Sigmoid colon (tissue), 7 donors: ENCODE results near the gene STPG1. TPM values are rescaled to one million over a fixed set of nuclear protein-coding genes. Genes with fewer than 3 reads are reported as not detected.

Source experiments
- DNase-seq: peaks from one replicate; pipeline ENCODE4 v3.0.0-alpha.2; 2019
- H3K27ac ChIP-seq, 4 donors: fragments of 200-600 bp; sonication (generic); one replicate each; pipeline ENCODE4 v1.5.1; 2016 to 2019; ENCODE audit warnings: mild to moderate bottlenecking in 1 of 4
- H3K27me3 ChIP-seq, 3 donors: fragments of 200-600 bp; sonication (generic); one replicate each; pipeline ENCODE4 v1.5.1; 2019; ENCODE audit warnings: mild to moderate bottlenecking in 1 of 3
- H3K36me3 ChIP-seq, 4 donors: fragments of 200-600 bp; sonication (generic); one replicate each; pipeline ENCODE4 v1.5.1; 2016 to 2019
- H3K4me1 ChIP-seq, 4 donors: fragments of 200-600 bp; sonication (generic); one replicate each; pipeline ENCODE4 v1.5.1; 2017 to 2019
- H3K4me3 ChIP-seq, 4 donors: fragments of 200-600 bp; sonication (generic); one replicate each; pipeline ENCODE4 v1.5.1; 2017 to 2019; ENCODE audit warnings: mild to moderate bottlenecking in 2 of 4, moderate library complexity in 1 of 4
- H3K9me3 ChIP-seq, 4 donors: fragments of 200-600 bp in 3 of 4; sonication (generic) in 3 of 4; one replicate each; pipeline versions ENCODE4 v1.5.1 to v1.6.1; 2013 to 2019
- EP300 ChIP-seq, 4 donors: sonication (generic); formaldehyde crosslinking; IDR thresholded peaks; one replicate each; pipeline ENCODE4 v1.6.1; 2017; ENCODE audit warnings: antibody characterized with exemption in 4 of 4
- POLR2A ChIP-seq, 2 donors: fragments of 450-650 bp; IDR thresholded peaks; one replicate each; pipeline ENCODE4 v1.6.1; 2016; ENCODE audit warnings: antibody characterized with exemption in 2 of 2, mild to moderate bottlenecking in 2 of 2, moderate library complexity in 2 of 2
- POLR2AphosphoS5 ChIP-seq, 4 donors: sonication (generic); formaldehyde crosslinking; IDR thresholded peaks; one replicate each; pipeline ENCODE4 v1.6.1; 2017; ENCODE audit warnings: antibody characterized with exemption in 4 of 4
- whole genome bisulfite sequencing, 2 donors: extraction: QIAGEN DNeasy Blood & Tissue Kit; methylation state at CpG; one replicate each; pipeline ENCODE4 v1.1.7; 2013; 5-methylcytosine and 5-hydroxymethylcytosine counted together
- intact Hi-C: fragments of 100-400 bp; cut with DNase I; formaldehyde crosslinking; loops from one replicate; pipeline ENCODE4 v1.15.1; 2023
- polyA plus RNA-seq, 3 donors: library from polyadenylated mRNA; stranded (reverse); fragments of 200-250 nt; gene quantifications; one replicate each; pipeline ENCODE4 v1.2.3, GENCODE V29; 2013
- total RNA-seq, 4 donors: library from RNA; depleted of rRNA; stranded (reverse); fragments of >200 nt; gene quantifications; one replicate each; pipeline ENCODE4 v1.1.0, GENCODE V29; 2016
- TF ChIP-seq, protein P1 (sequence below), 4 experiments: fragments of 450-650 bp in 3 of 4; fragments of 200-600 bp in 1 of 4; IDR thresholded peaks; one replicate each; pipeline ENCODE4 v1.5.1; 2016 to 2019; ENCODE audit warnings: antibody characterized with exemption in 4 of 4, mild to moderate bottlenecking in 3 of 4, moderate library complexity in 2 of 4
- donor health status: healthy with polysubstance abuse.
- donor health status: Bipolar disorder and iron deficiency.
- donor health status: healthy.

STPG1 gene
- total and polyA plus RNA-seq, 7 donors, result 2.3 to 12.7 (median 4.6) TPM

DNA sequence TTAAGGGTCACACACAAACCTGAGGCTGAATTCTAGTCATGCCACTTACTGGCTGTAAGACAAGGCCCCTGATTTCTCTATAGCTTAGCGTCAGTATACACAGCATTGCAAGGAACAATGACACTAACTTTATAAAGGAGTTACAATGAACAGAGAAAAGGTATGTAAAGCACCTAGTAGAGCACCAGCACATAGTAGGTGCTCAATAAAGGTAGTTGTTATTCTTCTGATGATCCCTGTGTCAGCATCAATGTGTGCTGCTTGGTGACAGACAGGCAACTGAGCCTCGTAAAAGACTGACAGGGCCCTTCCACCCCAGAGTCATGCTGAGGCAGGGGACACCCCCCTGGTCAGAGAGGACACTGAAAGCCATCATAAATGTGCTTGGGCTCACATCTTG is 51.2 kb downstream of the STPG1 start:
- Histone ChIP-seq H3K4me1 (no peaks in the 10 kb centered on the region), H3K36me3 (peaks cover 0 to 31% (median 3%) of the 10 kb centered on the region in 4 donors), H3K9me3 (no peaks in the 10 kb centered on the region), H3K4me3 (no peak overlapping the region), H3K27me3 (no peaks in the 10 kb centered on the region), H3K27ac (no peak overlapping the region)
- intact Hi-C loops, result no loop called here
- 94 to 97% methylated on average over 2 of the region's 2 CpGs for WGBS, 2 donors
- TF ChIP-seq POLR2A (IDR thresholded peaks at IDR 0.05) (no peak), EP300 (IDR thresholded peaks at IDR 0.05) (no peak), POLR2AphosphoS5 (IDR thresholded peaks at IDR 0.05) (no peak)
- TF ChIP-seq, protein P1, sequence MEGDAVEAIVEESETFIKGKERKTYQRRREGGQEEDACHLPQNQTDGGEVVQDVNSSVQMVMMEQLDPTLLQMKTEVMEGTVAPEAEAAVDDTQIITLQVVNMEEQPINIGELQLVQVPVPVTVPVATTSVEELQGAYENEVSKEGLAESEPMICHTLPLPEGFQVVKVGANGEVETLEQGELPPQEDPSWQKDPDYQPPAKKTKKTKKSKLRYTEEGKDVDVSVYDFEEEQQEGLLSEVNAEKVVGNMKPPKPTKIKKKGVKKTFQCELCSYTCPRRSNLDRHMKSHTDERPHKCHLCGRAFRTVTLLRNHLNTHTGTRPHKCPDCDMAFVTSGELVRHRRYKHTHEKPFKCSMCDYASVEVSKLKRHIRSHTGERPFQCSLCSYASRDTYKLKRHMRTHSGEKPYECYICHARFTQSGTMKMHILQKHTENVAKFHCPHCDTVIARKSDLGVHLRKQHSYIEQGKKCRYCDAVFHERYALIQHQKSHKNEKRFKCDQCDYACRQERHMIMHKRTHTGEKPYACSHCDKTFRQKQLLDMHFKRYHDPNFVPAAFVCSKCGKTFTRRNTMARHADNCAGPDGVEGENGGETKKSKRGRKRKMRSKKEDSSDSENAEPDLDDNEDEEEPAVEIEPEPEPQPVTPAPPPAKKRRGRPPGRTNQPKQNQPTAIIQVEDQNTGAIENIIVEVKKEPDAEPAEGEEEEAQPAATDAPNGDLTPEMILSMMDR (IDR thresholded peaks at IDR 0.05), result no peak
- no peak for DNase-seq

DNA sequence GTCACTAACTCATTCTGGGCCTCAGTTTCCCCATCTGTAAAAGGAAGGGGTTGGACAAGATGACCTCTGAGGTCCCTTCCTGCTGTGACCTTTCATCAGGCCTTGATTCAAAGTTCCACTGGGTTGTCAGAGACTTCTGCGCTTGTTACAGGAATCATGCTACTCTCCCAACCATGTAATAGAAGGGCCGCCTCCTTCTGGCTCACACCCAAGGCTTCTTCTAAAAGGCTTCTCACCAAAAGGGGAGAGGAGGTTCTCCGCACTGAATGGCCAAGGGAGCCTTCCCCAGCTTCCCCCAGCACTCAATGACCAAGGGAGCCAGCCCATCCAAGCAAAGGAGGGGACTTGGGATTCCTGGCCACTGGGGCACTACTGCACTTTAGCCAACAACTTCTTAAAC is 51.8 kb downstream of the STPG1 start:
- 96 to 98% methylated on average over 3 of the region's 3 CpGs for WGBS, 2 donors
- DNase-seq, result no peak

DNA sequence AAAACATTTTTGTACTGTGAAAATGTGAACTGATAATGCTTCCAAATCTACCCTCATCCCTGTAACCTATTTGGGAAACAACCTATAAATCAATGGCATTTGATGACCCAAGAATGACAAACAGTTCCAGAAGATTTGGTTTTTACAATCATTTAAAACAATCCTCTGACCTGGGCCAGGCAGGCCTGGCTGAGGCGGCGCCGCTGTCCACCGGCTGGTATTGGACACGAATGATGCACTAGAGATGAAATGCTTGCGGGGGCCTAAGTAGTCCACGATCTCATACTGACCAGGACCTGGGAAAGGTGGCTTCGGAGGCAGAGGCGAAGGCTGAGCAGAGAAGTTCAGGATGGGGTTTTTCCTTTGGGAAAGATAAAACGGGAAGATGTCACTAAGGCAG is 52.9 kb downstream of the STPG1 start:
- Histone ChIP-seq H3K27me3 (no peaks in the 10 kb centered on the region), H3K4me3 (no peak overlapping the region), H3K36me3 (peaks cover 0 to 29% (median 3%) of the 10 kb centered on the region in 4 donors), H3K27ac (no peak overlapping the region), H3K4me1 (no peaks in the 10 kb centered on the region), H3K9me3 (no peaks in the 10 kb centered on the region)
- WGBS, 2 donors, result 94 to 97% methylated on average over 10 of the region's 10 CpGs
- intact Hi-C loops, result no loop called here
- TF ChIP-seq EP300 (IDR thresholded peaks at IDR 0.05) (no peak), POLR2A (IDR thresholded peaks at IDR 0.05) (no peak), POLR2AphosphoS5 (IDR thresholded peaks at IDR 0.05) (no peak)
- TF ChIP-seq, protein P1 (IDR thresholded peaks at IDR 0.05), result no peak
- no peak for DNase-seq

More for the DNA sequence above, 51.8 kb downstream of the STPG1 start:
- Histone ChIP-seq H3K9me3 (no peaks in the 10 kb centered on the region), H3K4me1 (no peaks in the 10 kb centered on the region), H3K27ac (no peak overlapping the region), H3K36me3 (peaks cover 0 to 30% (median 3%) of the 10 kb centered on the region in 4 donors), H3K4me3 (no peak overlapping the region), H3K27me3 (no peaks in the 10 kb centered on the region)
- intact Hi-C loops, result no loop called here
- TF ChIP-seq POLR2A (IDR thresholded peaks at IDR 0.05) (no peak), POLR2AphosphoS5 (IDR thresholded peaks at IDR 0.05) (no peak), EP300 (IDR thresholded peaks at IDR 0.05) (no peak)
- TF ChIP-seq, protein P1 (IDR thresholded peaks at IDR 0.05), result no peak

DNA sequence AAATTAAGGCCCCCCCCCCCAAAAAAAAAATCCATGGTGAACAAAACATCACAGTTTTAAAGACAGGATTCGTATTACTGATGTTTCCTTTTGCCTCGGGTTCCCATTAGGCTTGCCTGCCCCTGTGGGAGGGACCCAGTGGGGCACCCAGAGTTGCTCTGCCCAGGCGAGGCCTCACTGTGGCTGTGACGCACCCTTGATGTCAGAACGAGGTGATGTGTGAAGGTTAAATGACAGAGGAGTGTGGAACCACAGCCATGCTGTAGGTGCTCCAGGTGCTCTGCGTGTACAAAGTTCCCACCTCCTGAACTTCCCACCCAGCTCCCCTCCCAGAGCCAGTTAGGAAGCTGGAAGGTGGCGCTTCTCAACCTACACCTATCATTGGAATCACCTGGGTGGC is 56.5 kb downstream of the STPG1 start:
- H3K9me3 ChIP-seq, result no peaks in the 10 kb centered on the region
- no peak overlapping the region for H3K27ac ChIP-seq
- no peaks in the 10 kb centered on the region for H3K27me3 ChIP-seq
- no peaks in the 10 kb centered on the region for H3K4me1 ChIP-seq
- no peak overlapping the region for H3K4me3 ChIP-seq
- TF ChIP-seq, protein P1 (IDR thresholded peaks at IDR 0.05), result no peak
- no peak for TF ChIP-seq EP300 (IDR thresholded peaks at IDR 0.05)
- no peak for TF ChIP-seq POLR2A (IDR thresholded peaks at IDR 0.05)
- no peak for TF ChIP-seq POLR2AphosphoS5 (IDR thresholded peaks at IDR 0.05)
- H3K36me3 ChIP-seq, result peaks cover 0 to 29% (median 3%) of the 10 kb centered on the region in 4 donors
- 90 to 96% methylated on average over 7 of the region's 7 CpGs for WGBS, 2 donors
- DNase-seq, result no peak
- intact Hi-C loops, result no loop called here

DNA sequence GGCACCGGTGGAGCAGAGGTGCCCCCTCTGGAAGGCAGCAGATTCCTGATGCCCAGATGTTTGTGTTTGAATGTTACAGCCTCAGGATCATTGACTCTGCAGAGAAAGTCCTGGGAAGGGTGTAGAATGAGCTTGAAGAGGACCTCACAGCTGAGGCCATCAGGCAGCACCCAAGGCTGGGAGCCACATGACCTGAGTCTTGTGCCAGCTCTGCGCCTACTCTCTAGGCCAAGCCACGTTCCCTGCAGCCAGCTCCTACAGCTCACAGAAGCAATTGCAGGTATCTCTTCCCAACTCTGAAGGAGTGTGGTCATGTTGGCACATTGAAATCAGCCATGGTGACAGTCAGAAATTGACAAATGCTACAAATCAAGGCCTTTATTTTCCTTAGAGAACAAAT is 58.1 kb downstream of the STPG1 start:
- Histone ChIP-seq H3K4me3 (no peak overlapping the region), H3K36me3 (peaks cover 0 to 29% (median 3%) of the 10 kb centered on the region in 4 donors), H3K9me3 (no peaks in the 10 kb centered on the region), H3K27me3 (no peaks in the 10 kb centered on the region), H3K27ac (no peak overlapping the region), H3K4me1 (no peaks in the 10 kb centered on the region)
- intact Hi-C loops, result no loop called here
- TF ChIP-seq EP300 (IDR thresholded peaks at IDR 0.05) (no peak), POLR2AphosphoS5 (IDR thresholded peaks at IDR 0.05) (no peak), POLR2A (IDR thresholded peaks at IDR 0.05) (no peak)
- TF ChIP-seq, protein P1 (IDR thresholded peaks at IDR 0.05), result no peak
- 69 to 84% methylated on average over 3 of the region's 3 CpGs for WGBS, 2 donors
- DNase-seq, result no peak
